ENCODE data around the gene PPP1CA. TPM values are rescaled to one million over a fixed set of nuclear protein-coding genes. Genes with fewer than 3 reads are reported as not detected.

The PPP1CA gene
- total RNA-seq, 1 donor from 2014 or later = 163 TPM

GRCh38 chr11:67366961-67367760, 34.5 kb downstream of the PPP1CA start:
- DNase-seq = no peak
- H3K27ac Mint-ChIP-seq (ENCODE audit: unreplicated experiment) = no peak overlapping the region
- no peaks in the 10 kb centered on the region for H3K36me3 Mint-ChIP-seq (ENCODE audit: unreplicated experiment)
- H3K4me1 Mint-ChIP-seq (ENCODE audit: low read depth, unreplicated experiment) = peaks cover 8% of the 10 kb centered on the region
- no peak for TF ChIP-seq CTCF (IDR thresholded peaks at IDR 0.05; ENCODE audit: partially characterized antibody, unreplicated experiment)
- H3K27me3 Mint-ChIP-seq (ENCODE audit: unreplicated experiment) = peaks cover 17% of the 10 kb centered on the region
- H3K9me3 Mint-ChIP-seq (ENCODE audit: unreplicated experiment) = peaks cover 4% of the 10 kb centered on the region
- no peak overlapping the region for H3K4me3 Mint-ChIP-seq (ENCODE audit: unreplicated experiment)

GRCh38 chr11:67366546-67366945, 35.1 kb downstream of the PPP1CA start:
- Mint-ChIP-seq H3K27ac (ENCODE audit: unreplicated experiment) (no peak overlapping the region), H3K27me3 (ENCODE audit: unreplicated experiment) (peaks cover 13% of the 10 kb centered on the region), H3K36me3 (ENCODE audit: unreplicated experiment) (no peaks in the 10 kb centered on the region), H3K9me3 (ENCODE audit: unreplicated experiment) (peaks cover 5% of the 10 kb centered on the region), H3K4me1 (ENCODE audit: low read depth, unreplicated experiment) (peaks cover 4% of the 10 kb centered on the region), H3K4me3 (ENCODE audit: unreplicated experiment) (no peak overlapping the region)
- no peak for DNase-seq
- no peak for TF ChIP-seq CTCF (IDR thresholded peaks at IDR 0.05; ENCODE audit: partially characterized antibody, unreplicated experiment)

GRCh38 chr11:67365736-67366444, 35.8 kb downstream of the PPP1CA start:
- no peak for TF ChIP-seq CTCF (IDR thresholded peaks at IDR 0.05; ENCODE audit: partially characterized antibody, unreplicated experiment)
- H3K36me3 Mint-ChIP-seq (ENCODE audit: unreplicated experiment) = no peaks in the 10 kb centered on the region
- peaks cover 10% of the 10 kb centered on the region for H3K27me3 Mint-ChIP-seq (ENCODE audit: unreplicated experiment)
- no peak for DNase-seq
- no peaks in the 10 kb centered on the region for H3K4me1 Mint-ChIP-seq (ENCODE audit: low read depth, unreplicated experiment)
- peaks cover 5% of the 10 kb centered on the region for H3K9me3 Mint-ChIP-seq (ENCODE audit: unreplicated experiment)
- no peak overlapping the region for H3K4me3 Mint-ChIP-seq (ENCODE audit: unreplicated experiment)
- no peak overlapping the region for H3K27ac Mint-ChIP-seq (ENCODE audit: unreplicated experiment)

- Mint-ChIP-seq H3K36me3 (ENCODE audit: unreplicated experiment) (no peaks in the 10 kb centered on the region), H3K4me1 (ENCODE audit: low read depth, unreplicated experiment) (no peaks in the 10 kb centered on the region), H3K27ac (ENCODE audit: unreplicated experiment) (no peak overlapping the region), H3K27me3 (ENCODE audit: unreplicated experiment) (peaks cover 10% of the 10 kb centered on the region), H3K4me3 (ENCODE audit: unreplicated experiment) (no peak overlapping the region), H3K9me3 (ENCODE audit: unreplicated experiment) (peaks cover 5% of the 10 kb centered on the region)
- no peak for DNase-seq
- TF ChIP-seq CTCF (IDR thresholded peaks at IDR 0.05; ENCODE audit: partially characterized antibody, unreplicated experiment) = no peak
Observed at GRCh38 chr11:67364783-67365722, 36.6 kb downstream of the PPP1CA start.

All from glutamatergic neuron (in vitro differentiated cells).